Tibial nerve (tissue), 3 donors: ENCODE data around the gene ITGAV.

Experiments used
- CTCF ChIP-seq, 5 experiments: fragments of 200-600 bp in 3 of 5; fragments of 450-650 bp in 2 of 5; sonication (generic) in 3 of 5; IDR thresholded peaks; one replicate each; pipeline ENCODE4 v1.5.1; 2016 to 2019; ENCODE audit warnings: antibody characterized with exemption in 5 of 5, mild to moderate bottlenecking in 3 of 5, moderate library complexity in 2 of 5
- POLR2A ChIP-seq, 2 donors: fragments of 450-650 bp; IDR thresholded peaks; one replicate each; pipeline ENCODE4 v1.6.1; 2017; ENCODE audit warnings: antibody characterized with exemption in 2 of 2, mild to moderate bottlenecking in 2 of 2, moderate library complexity in 2 of 2

GRCh38 chr2:186702501-186702900, 112.6 kb downstream of the ITGAV start:
- no peak for TF ChIP-seq CTCF (IDR thresholded peaks at IDR 0.05)
- TF ChIP-seq POLR2A (IDR thresholded peaks at IDR 0.05), result no peak
